IPS-15b (cell line): ENCODE results near the gene ORMDL3.

ENCODE experiments used
- H3K27me3 ChIP-seq: one replicate; pipeline ENCODE4 v1.6.1; 2013; ENCODE audit warnings: low read length; ENCODE audit not compliant: control insufficient read depth, insufficient read depth
- H3K36me3 ChIP-seq: one replicate; pipeline ENCODE4 v1.6.1; 2013; ENCODE audit warnings: low read length; ENCODE audit not compliant: control insufficient read depth, insufficient read depth
- H3K4me1 ChIP-seq: one replicate; pipeline ENCODE4 v1.6.1; 2013; ENCODE audit warnings: mild to moderate bottlenecking, low read length; ENCODE audit not compliant: control insufficient read depth, insufficient read depth
- H3K4me3 ChIP-seq: one replicate; pipeline ENCODE4 v1.5.1; 2013; ENCODE audit warnings: low read depth, low read length
- H3K9ac ChIP-seq: one replicate; pipeline ENCODE4 v1.6.1; 2013; ENCODE audit warnings: low read depth, mild to moderate bottlenecking, low read length
- H3K9me3 ChIP-seq: one replicate; pipeline ENCODE4 v1.6.1; 2013; ENCODE audit warnings: mild to moderate bottlenecking, low read length; ENCODE audit not compliant: control insufficient read depth, insufficient read depth

ORMDL3 gene, protein sequence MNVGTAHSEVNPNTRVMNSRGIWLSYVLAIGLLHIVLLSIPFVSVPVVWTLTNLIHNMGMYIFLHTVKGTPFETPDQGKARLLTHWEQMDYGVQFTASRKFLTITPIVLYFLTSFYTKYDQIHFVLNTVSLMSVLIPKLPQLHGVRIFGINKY

DNA sequence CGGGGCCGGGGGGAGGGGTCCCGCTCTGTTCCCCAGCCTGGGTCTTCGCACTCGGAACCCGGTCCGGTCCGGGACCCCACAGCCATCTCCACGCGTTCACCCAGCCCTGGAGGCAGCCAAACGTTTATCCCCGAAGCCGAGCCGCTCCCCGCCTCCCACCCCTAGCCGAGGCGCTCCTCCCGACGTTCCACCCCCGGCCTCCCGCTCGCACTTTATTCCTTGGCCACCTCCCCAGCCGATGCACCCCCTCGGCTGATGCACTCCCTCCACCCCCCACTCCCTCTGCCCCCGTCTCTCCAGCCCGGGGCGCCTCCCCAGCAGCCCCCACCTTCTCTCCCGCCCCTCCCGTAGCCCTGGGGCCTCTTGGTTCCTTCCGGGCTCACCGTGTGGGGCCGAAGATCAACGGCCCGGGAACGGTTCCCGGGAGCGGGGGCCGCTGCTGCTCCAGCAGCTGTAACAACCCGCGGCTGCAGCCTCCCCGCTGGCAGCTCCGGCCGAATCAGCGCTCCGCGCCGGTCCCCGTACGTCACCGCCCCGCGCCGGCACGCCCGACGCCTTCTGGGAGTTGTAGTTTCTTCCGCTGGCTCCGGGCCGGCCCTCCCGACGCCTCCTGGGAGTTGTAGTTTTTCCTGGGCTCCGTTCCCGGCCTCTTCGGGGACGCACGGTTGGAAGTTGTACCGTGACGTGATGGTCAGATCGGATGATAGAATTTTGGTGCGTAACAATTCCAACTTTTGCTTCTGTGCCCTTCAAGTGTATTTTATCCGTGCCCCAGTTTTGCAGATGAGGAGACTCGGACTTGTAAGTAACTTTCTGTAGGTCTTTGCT is at the start of gene ORMDL3, which contains the start of gene LRRC3C:
Gene ORMDL3, minus strand, starts transcription at position 501 of the 828 bp plus-strand sequence. CDS start 3,398 bp downstream, outside the sequence.
Gene LRRC3C, plus strand, starts transcription at position 632 of the 828 bp plus-strand sequence. CDS start 13,792 bp downstream, outside the sequence.
- Histone ChIP-seq H3K4me3 (peak within 1 kb of the TSS; percentile 82), H3K27me3 (no peaks in the 10 kb centered on the region), H3K9ac (peak within 1 kb of the TSS; percentile 74), H3K9me3 (no peaks in the 10 kb centered on the region), H3K36me3 (peaks cover 17% of the 10 kb centered on the region), H3K4me1 (peaks cover 24% of the 10 kb centered on the region)

DNA sequence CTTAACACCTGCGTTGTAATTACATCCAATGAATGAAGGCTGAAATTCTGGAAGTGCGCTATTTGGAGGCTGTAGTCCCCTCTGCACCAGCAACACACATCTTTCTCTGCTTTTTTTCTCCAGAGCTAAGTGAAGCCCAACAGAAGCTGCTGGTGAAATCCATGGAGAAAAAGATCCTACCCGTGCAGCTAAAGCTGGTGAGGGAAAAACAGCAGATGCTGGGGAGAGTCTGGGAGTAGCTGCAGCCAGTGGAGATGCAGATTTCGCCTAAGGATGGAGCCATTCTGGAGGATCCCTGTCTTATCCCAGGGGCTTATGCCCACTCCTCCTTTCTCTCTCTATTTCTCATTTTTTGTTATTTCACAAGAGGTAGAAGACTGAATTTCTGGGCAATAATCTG is 48.4 kb upstream of the ORMDL3 start:
- Histone ChIP-seq H3K4me3 (no peak overlapping the region), H3K36me3 (peaks cover 2% of the 10 kb centered on the region), H3K27me3 (peaks cover 2% of the 10 kb centered on the region), H3K9ac (no peak overlapping the region), H3K4me1 (peaks cover 11% of the 10 kb centered on the region), H3K9me3 (no peaks in the 10 kb centered on the region)

DNA sequence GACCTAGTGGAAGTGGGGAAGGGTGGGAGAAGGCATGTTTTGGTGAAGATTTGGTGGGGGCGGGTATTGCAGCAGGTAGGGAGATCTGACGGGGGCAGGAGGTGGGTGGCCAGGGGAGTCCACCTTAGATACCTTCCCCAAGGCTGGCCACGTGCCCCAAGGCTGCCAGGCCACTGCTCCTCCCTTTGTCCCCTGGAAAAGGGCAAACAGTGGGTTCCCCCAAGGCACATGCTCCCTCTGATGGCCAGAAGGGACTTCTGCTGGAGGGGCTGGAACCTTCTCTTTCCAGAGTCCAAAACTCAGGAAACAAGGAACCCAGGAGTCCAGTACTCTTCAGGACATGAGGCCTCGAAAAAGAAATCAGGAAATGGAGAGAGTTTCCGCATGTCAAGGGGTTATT is 47.0 kb upstream of the ORMDL3 start:
- no peaks in the 10 kb centered on the region for H3K36me3 ChIP-seq
- H3K4me1 ChIP-seq: peaks cover 7% of the 10 kb centered on the region
- no peaks in the 10 kb centered on the region for H3K9me3 ChIP-seq
- H3K4me3 ChIP-seq: no peak overlapping the region
- peaks cover 2% of the 10 kb centered on the region for H3K27me3 ChIP-seq
- no peak overlapping the region for H3K9ac ChIP-seq

DNA sequence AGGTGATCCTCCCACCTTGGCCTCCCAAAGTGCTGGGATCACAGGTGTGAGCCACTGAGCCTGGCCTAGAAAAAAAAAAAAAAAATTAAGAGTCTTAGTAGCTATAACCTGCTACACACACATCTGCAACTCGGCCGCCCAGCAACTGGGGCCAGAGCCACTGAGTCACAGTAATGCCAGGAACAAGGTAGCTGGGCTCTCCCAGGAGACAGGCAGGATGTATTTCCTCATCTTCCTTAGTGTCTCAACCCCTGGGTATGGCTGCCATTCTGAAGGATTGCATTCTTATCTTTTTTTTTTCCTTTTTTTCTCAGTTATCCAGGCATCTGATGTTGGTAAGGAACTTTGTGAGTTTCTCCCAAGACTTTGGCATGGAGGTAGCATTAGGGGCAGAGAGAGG is 46.1 kb upstream of the ORMDL3 start:
- H3K4me3 ChIP-seq: no peak overlapping the region
- no peaks in the 10 kb centered on the region for H3K9me3 ChIP-seq
- no peaks in the 10 kb centered on the region for H3K36me3 ChIP-seq
- H3K27me3 ChIP-seq: no peaks in the 10 kb centered on the region
- peaks cover 2% of the 10 kb centered on the region for H3K4me1 ChIP-seq
- H3K9ac ChIP-seq: no peak overlapping the region

DNA sequence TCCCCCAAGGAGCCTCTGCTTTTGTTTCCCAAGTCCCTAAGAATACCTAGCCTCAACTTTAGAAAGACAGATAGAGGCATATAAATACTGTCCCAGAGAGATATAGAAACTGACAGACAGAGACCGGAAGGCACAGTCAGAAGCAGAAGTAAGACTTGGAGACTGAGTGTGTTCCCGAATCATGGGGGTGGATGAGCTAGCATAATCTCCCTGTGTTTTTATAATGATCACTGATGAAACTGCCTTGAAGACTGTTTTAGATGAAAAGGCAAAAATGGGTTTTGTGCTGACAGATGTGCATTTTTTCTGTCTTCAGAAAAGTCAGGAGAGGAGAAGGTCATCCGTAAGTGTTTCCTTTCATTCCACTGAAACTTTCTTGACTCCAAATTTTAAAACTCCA is 44.9 kb upstream of the ORMDL3 start:
- no peaks in the 10 kb centered on the region for H3K36me3 ChIP-seq
- no peaks in the 10 kb centered on the region for H3K27me3 ChIP-seq
- peaks cover 2% of the 10 kb centered on the region for H3K4me1 ChIP-seq
- H3K9ac ChIP-seq: no peak overlapping the region
- no peak overlapping the region for H3K4me3 ChIP-seq
- H3K9me3 ChIP-seq: no peaks in the 10 kb centered on the region

DNA sequence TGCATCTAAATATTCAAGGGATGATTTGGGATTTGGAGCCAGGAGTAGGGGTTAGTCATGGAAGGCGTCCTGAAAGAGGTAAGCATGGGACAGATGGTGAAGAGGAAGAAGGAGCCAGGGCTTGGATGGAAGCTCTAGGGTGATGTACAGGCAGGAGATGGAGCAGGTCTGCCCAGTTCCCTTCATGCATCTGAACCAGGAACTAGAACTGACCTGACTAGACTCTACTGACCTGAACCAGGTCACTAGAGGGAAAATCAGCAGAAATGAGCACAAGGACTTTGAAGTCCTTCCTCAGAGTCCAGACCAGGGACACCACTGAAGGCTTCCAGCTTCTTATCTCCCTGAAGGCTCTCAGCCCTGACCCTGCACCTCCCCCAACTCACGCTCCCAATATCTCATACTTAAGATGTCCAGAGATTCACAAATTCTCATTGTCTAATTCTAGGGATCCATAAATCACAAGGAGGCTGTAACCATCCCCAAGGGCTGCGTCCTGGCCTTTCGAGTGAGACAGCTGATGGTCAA is 43.7 kb upstream of the ORMDL3 start:
- no peak overlapping the region for H3K4me3 ChIP-seq
- no peak overlapping the region for H3K9ac ChIP-seq
- H3K36me3 ChIP-seq: no peaks in the 10 kb centered on the region
- H3K27me3 ChIP-seq: no peaks in the 10 kb centered on the region
- H3K9me3 ChIP-seq: no peaks in the 10 kb centered on the region
- no peaks in the 10 kb centered on the region for H3K4me1 ChIP-seq

DNA sequence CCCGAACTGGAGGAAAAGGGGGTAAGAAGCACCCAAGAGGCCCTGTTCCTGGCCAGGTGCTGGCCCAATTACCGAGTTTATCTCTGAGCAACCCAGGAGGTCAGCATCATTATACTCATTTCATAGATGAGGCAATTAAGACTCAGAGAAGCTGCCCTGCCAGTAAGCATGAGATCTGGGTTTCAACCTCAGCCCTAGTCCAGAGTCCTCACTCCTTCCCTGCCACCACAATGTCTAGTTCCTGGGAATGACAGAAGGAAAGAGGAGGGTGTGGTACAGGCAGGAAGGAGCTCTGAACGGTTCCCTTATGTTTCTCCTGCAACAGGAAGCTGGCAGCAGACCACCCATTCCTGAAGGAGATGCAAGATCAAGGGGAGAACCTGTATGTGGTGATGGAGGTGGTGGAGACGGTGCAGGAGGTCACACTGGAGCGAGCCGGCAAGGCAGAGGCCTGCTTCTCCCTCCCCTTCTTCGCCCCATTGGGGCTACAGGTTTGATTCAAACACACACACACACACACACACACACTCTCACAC is 42.8 kb upstream of the ORMDL3 start:
- Histone ChIP-seq H3K4me3 (no peak overlapping the region), H3K9me3 (no peaks in the 10 kb centered on the region), H3K4me1 (no peaks in the 10 kb centered on the region), H3K36me3 (no peaks in the 10 kb centered on the region), H3K9ac (no peak overlapping the region), H3K27me3 (no peaks in the 10 kb centered on the region)

DNA sequence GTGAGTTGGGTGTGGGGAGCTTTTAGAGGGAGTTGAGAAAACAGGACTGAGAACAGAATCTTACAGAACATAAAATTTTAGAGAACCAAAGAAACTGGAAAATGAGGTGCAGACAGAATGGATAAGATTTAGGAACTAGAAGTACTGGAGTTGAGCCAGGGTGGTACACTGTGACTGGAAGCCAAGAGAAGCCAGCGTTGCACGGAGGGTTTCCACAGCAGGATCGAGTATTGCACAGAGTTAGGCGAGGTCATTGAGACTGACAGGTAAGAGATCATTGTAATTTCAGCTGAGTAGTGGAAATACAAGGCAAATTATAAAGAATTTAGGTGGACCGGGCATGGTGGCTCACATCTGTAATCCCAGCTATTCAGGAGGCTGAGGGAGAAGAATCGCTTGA is 42.0 kb upstream of the ORMDL3 start:
- no peaks in the 10 kb centered on the region for H3K4me1 ChIP-seq
- H3K4me3 ChIP-seq: no peak overlapping the region
- H3K36me3 ChIP-seq: no peaks in the 10 kb centered on the region
- H3K9me3 ChIP-seq: no peaks in the 10 kb centered on the region
- no peaks in the 10 kb centered on the region for H3K27me3 ChIP-seq
- no peak overlapping the region for H3K9ac ChIP-seq

DNA sequence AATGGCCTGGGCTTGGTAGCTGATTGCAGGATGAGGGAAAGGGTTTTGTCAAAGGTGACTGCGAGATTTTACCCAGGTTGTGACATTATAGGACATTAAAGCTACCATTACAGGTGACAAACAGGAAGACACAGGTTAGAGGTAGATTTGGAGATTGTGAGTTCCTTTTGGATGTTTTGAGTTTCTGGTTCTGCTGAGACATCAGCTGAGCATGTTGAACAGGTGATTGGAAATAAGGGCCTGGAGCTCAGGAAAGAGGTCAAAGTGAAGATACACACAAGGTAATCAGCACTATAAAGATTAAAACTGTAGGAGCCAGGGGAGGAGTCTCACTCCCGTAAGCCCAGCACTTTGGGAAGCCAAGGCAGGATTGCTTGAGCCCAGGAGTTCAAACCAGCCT is 41.4 kb upstream of the ORMDL3 start:
- Histone ChIP-seq H3K4me1 (no peaks in the 10 kb centered on the region), H3K27me3 (no peaks in the 10 kb centered on the region), H3K4me3 (no peak overlapping the region), H3K36me3 (no peaks in the 10 kb centered on the region), H3K9me3 (no peaks in the 10 kb centered on the region), H3K9ac (no peak overlapping the region)

DNA sequence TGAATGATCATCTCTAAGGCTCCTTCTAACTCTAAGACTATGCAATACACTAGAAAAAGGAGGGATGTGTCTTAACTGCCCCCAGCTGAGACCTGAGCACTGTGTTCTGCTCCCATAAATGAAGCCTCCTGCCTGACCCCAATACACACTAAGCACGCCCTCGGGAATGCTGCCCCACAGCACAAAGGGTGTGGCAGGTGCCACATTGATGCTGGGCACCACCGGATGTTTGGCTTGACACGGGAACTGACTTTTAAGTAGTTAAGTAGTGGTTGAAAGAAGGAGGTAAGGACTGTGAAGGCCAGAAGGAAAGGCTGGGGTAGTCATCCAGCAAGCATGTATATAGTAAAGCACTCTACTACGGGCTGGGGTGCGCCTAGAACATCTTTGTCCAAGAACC is 39.4 kb upstream of the ORMDL3 start:
- Histone ChIP-seq H3K4me1 (no peaks in the 10 kb centered on the region), H3K27me3 (no peaks in the 10 kb centered on the region), H3K36me3 (no peaks in the 10 kb centered on the region), H3K9me3 (no peaks in the 10 kb centered on the region), H3K9ac (no peak overlapping the region), H3K4me3 (no peak overlapping the region)

DNA sequence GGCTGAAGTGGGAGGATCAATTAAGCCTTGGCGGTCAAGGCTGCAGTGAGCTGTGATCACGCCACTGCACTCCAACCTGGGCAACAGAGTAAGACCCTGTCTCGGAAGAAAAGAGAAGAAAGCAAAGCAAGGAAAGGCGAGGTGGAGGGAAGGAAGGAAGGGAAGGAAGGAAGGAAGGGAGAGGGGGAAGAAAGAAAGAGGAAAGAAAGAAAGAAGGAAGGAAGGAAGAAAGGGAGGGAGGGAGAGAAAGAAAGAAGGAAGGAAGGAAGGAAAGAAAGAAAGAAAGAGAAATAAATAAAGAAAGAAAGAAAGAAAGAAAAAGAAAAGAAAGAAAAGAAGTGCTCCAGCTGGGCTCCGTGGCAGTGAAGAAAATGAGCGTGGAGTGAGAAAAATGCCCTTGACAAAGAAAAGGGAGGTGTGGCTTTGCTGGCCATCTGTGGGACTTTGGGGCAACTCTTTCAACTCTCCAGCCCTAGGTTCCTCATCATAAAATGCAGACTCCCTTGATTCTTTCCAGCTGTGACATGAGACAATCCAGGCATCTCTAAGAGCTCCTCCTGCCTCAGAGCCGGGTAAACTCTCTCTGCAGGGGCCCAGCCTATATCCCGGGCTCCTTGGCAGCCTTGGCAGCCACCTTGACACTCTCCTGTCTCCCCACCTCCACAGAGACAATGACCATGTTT is 37.8 kb upstream of the ORMDL3 start:
- H3K4me1 ChIP-seq: no peaks in the 10 kb centered on the region

More for the DNA sequence above, 37.8 kb upstream of the ORMDL3 start:
- no peak overlapping the region for H3K9ac ChIP-seq
- no peaks in the 10 kb centered on the region for H3K36me3 ChIP-seq
- no peaks in the 10 kb centered on the region for H3K9me3 ChIP-seq
- H3K27me3 ChIP-seq: peaks cover 4% of the 10 kb centered on the region
- H3K4me3 ChIP-seq: no peak overlapping the region
